NT2/D1 (cell line): ENCODE data around the gene DUS2.

ENCODE experiments used
- YY1 ChIP-seq: IDR thresholded peaks from 2 replicates; pipeline ENCODE4 v1.6.1; 2011; ENCODE audit not compliant: insufficient read length, insufficient read depth
- ZNF274 ChIP-seq: IDR thresholded peaks from 2 replicates; pipeline ENCODE4 v1.6.1; 2011; ENCODE audit warnings: mild to moderate bottlenecking, low read depth, low read length

DNA sequence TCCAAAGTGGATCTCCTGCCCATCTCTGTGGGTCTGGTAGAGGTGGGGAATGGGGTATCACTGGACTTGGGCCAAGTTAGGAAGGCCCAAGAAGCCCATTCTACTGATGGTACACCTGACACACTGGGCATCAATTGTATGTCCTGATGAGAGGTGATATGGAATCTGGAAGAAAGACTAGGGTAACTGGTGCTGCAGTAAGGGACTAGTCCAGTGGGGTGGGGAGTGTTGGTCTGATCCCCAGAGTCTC lies 56.2 kb downstream of the DUS2 start:
- TF ChIP-seq ZNF274, result no peak
- TF ChIP-seq YY1, result no peak
